HS-5 (cell line): ENCODE results near the gene NDUFB3.
"Not testable (repeated sequence)": the region's sequence is repeated elsewhere in the genome, so short reads cannot be mapped to it uniquely, and the experiment has no call there.

Experiments
- DNase-seq: peaks from one replicate; pipeline ENCODE4 v3.0.0-alpha.2; 2012; ENCODE audit warnings: low read depth

Gene NDUFB3

GRCh38 chr2:201093573-201093972, 21.8 kb downstream of the NDUFB3 start:
- DNase-seq, result no peak

GRCh38 chr2:201100497-201100896, 28.7 kb downstream of the NDUFB3 start:
- DNase-seq, result no peak

GRCh38 chr2:201105759-201106158, 34.0 kb downstream of the NDUFB3 start:
- DNase-seq, result no peak

- DNase-seq, result no peak
Measured at GRCh38 chr2:201107624-201108023, 35.8 kb downstream of the NDUFB3 start.

- DNase-seq, result no peak
Measured at GRCh38 chr2:201108341-201108740, 36.5 kb downstream of the NDUFB3 start.

GRCh38 chr2:201109186-201109585, 37.4 kb downstream of the NDUFB3 start:
- no peak for DNase-seq

GRCh38 chr2:201110615-201111014, 38.8 kb downstream of the NDUFB3 start:
- no peak for DNase-seq

GRCh38 chr2:201111096-201111495, 39.3 kb downstream of the NDUFB3 start:
- no peak for DNase-seq

- DNase-seq, result no peak
Measured at GRCh38 chr2:201114350-201114749, 42.5 kb downstream of the NDUFB3 start.

GRCh38 chr2:201114846-201115245, 43.0 kb downstream of the NDUFB3 start:
- DNase-seq, result no peak

- DNase-seq, result no peak
Measured at GRCh38 chr2:201116115-201116958, 44.5 kb downstream of the NDUFB3 start, which contains the start of gene CFLAR. Gene CFLAR (plus strand): TSS chr2:201116164. CDS start chr2:201129866, 13,702 bp downstream.

- DNase-seq, result peak; percentile 85
Measured at GRCh38 chr2:201116959-201117734, 45.3 kb downstream of the NDUFB3 start.

GRCh38 chr2:201117735-201118094, 45.9 kb downstream of the NDUFB3 start:
- DNase-seq, result not testable (repeated sequence)

- DNase-seq, result peak; percentile 66
Measured at GRCh38 chr2:201118121-201118960, 46.5 kb downstream of the NDUFB3 start.

GRCh38 chr2:201118961-201119854, 47.4 kb downstream of the NDUFB3 start:
- no peak for DNase-seq

- DNase-seq, result no peak
Measured at GRCh38 chr2:201122276-201122675, 50.5 kb downstream of the NDUFB3 start.

GRCh38 chr2:201126308-201127151, 54.7 kb downstream of the NDUFB3 start:
- no peak for DNase-seq

GRCh38 chr2:201127152-201127511, 55.3 kb downstream of the NDUFB3 start:
- DNase-seq, result no peak

GRCh38 chr2:201127570-201127969, 55.8 kb downstream of the NDUFB3 start:
- peak; percentile 65 for DNase-seq

- DNase-seq, result no peak
Measured at GRCh38 chr2:201128033-201128432, 56.2 kb downstream of the NDUFB3 start.
